Nephron progenitor cell (in vitro differentiated cells): ENCODE data around the gene CREG1.

ENCODE experiments used
- DNase-seq: peaks from one replicate; pipeline ENCODE4 v3.0.0; 2021
- H3K27ac Mint-ChIP-seq: 2 replicates; pipeline ENCODE4 v1.8.0; 2021; ENCODE audit warnings: mild to moderate bottlenecking, moderate library complexity, mixed read lengths
- H3K27me3 Mint-ChIP-seq: 2 replicates; pipeline ENCODE4 v1.8.0; 2021; ENCODE audit warnings: mild to moderate bottlenecking, low read depth, mixed read lengths; ENCODE audit not compliant: poor library complexity
- H3K36me3 Mint-ChIP-seq: 2 replicates; pipeline ENCODE4 v1.8.0; 2021; ENCODE audit warnings: low read depth, mixed read lengths
- H3K4me1 Mint-ChIP-seq: 2 replicates; pipeline ENCODE4 v1.8.0; 2021; ENCODE audit warnings: mixed read lengths
- H3K4me3 Mint-ChIP-seq: 2 replicates; pipeline ENCODE4 v1.8.0; 2021; ENCODE audit warnings: mild to moderate bottlenecking, moderate library complexity, mixed read lengths
- H3K9me3 Mint-ChIP-seq: 2 replicates; pipeline ENCODE4 v1.8.0; 2021; ENCODE audit warnings: mild to moderate bottlenecking, moderate library complexity, mixed read lengths
- CTCF ChIP-seq: fragments of 200-600 bp; sonication (generic); IDR thresholded peaks from 2 replicates; pipeline ENCODE4 v1.5.0; 2021; ENCODE audit warnings: antibody characterized with exemption

The CREG1 gene

GRCh38 chr1:167515461-167515860 is 38.1 kb downstream of the CREG1 start:
- Mint-ChIP-seq H3K36me3 (no peaks in the 10 kb centered on the region), H3K4me1 (peaks cover 27% of the 10 kb centered on the region), H3K27me3 (peaks cover 16% of the 10 kb centered on the region), H3K4me3 (no peak overlapping the region), H3K9me3 (no peaks in the 10 kb centered on the region), H3K27ac (no peak overlapping the region)
- TF ChIP-seq CTCF = no peak
- no peak for DNase-seq

GRCh38 chr1:167514288-167514687 is 39.3 kb downstream of the CREG1 start:
- H3K4me3 Mint-ChIP-seq = no peak overlapping the region
- TF ChIP-seq CTCF = no peak
- no peaks in the 10 kb centered on the region for H3K36me3 Mint-ChIP-seq
- H3K27me3 Mint-ChIP-seq = peaks cover 16% of the 10 kb centered on the region
- no peak for DNase-seq
- H3K4me1 Mint-ChIP-seq = peaks cover 27% of the 10 kb centered on the region
- no peaks in the 10 kb centered on the region for H3K9me3 Mint-ChIP-seq
- no peak overlapping the region for H3K27ac Mint-ChIP-seq

- no peaks in the 10 kb centered on the region for H3K36me3 Mint-ChIP-seq
- no peak for TF ChIP-seq CTCF
- DNase-seq = no peak
- H3K9me3 Mint-ChIP-seq = no peaks in the 10 kb centered on the region
- peaks cover 19% of the 10 kb centered on the region for H3K4me1 Mint-ChIP-seq
- peaks cover 13% of the 10 kb centered on the region for H3K27me3 Mint-ChIP-seq
- peak overlapping the region; percentile 52 for H3K27ac Mint-ChIP-seq
- H3K4me3 Mint-ChIP-seq = no peak overlapping the region
Observed at GRCh38 chr1:167512046-167512654, 41.4 kb downstream of the CREG1 start.

- no peak for TF ChIP-seq CTCF
- Mint-ChIP-seq H3K27me3 (peaks cover 13% of the 10 kb centered on the region), H3K36me3 (no peaks in the 10 kb centered on the region), H3K4me1 (peaks cover 13% of the 10 kb centered on the region), H3K9me3 (no peaks in the 10 kb centered on the region), H3K4me3 (no peak overlapping the region), H3K27ac (no peak overlapping the region)
- DNase-seq = no peak
Observed at GRCh38 chr1:167511374-167511986, 42.1 kb downstream of the CREG1 start.

GRCh38 chr1:167510881-167511280 is 42.7 kb downstream of the CREG1 start:
- no peak overlapping the region for H3K27ac Mint-ChIP-seq
- H3K4me1 Mint-ChIP-seq = peaks cover 13% of the 10 kb centered on the region

More at GRCh38 chr1:167510881-167511280, 42.7 kb downstream of the CREG1 start:
- no peaks in the 10 kb centered on the region for H3K9me3 Mint-ChIP-seq
- no peak for DNase-seq
- H3K36me3 Mint-ChIP-seq = no peaks in the 10 kb centered on the region
- no peak for TF ChIP-seq CTCF
- no peak overlapping the region for H3K4me3 Mint-ChIP-seq
- peaks cover 9% of the 10 kb centered on the region for H3K27me3 Mint-ChIP-seq
